OCI-LY7 (cell line): ENCODE measurements around the gene GRID1. TPM values are rescaled to one million over a fixed set of nuclear protein-coding genes. Genes with fewer than 3 reads are reported as not detected.

Source experiments
- BruUV-seq: library from RNA; stranded (reverse); fragments of 400-500 nt; replicated peaks from 2 replicates; lab custom pipeline; 2021; lab: Mats Ljungman, UMichigan
- CTCF ChIA-PET: fragments of 300-600 bp; sonication (Branson Sonifier 250); formaldehyde crosslinking; loops from one replicate; lab custom pipeline; 2022; ENCODE audit warnings: antibody characterized with exemption; ENCODE audit not compliant: unreplicated experiment; lab: Charles Lee
- POLR2A ChIA-PET: fragments of 300-600 bp; sonication (Branson Sonifier 250); formaldehyde crosslinking; loops from one replicate; lab custom pipeline; 2022; ENCODE audit warnings: antibody characterized with exemption; lab: Charles Lee
- DNase-seq: peaks from one replicate; pipeline ENCODE4 v3.0.0-alpha.2; 2015; ENCODE audit warnings: low spot score
- H2AFZ ChIP-seq: fragments of 200-600 bp; sonication (generic), shearing (Covaris generic); 2 replicates; pipeline ENCODE4 v1.6.1; 2014; ENCODE audit warnings: mild to moderate bottlenecking, antibody characterized with exemption, low read length, moderate library complexity
- H3K27ac ChIP-seq: fragments of 200-600 bp; sonication (generic); 2 replicates; pipeline ENCODE4 v1.5.1; 2014; ENCODE audit warnings: mixed run types, low read depth, mild to moderate bottlenecking, moderate library complexity, low read length, inconsistent platforms; ENCODE audit not compliant: poor library complexity, severe bottlenecking
- H3K36me3 ChIP-seq: fragments of 200-600 bp; sonication (generic); 2 replicates; pipeline ENCODE4 v1.6.1; 2014; ENCODE audit warnings: mild to moderate bottlenecking, antibody characterized with exemption, low read length, moderate library complexity, mixed read lengths; ENCODE audit not compliant: insufficient read depth
- H3K4me1 ChIP-seq: fragments of 200-600 bp; sonication (generic); 2 replicates; pipeline ENCODE4 v1.5.1; 2014; ENCODE audit warnings: mild to moderate bottlenecking, low read length; ENCODE audit not compliant: insufficient read depth, poor library complexity, severe bottlenecking
- H3K4me2 ChIP-seq: fragments of 200-600 bp; sonication (generic); 2 replicates; pipeline ENCODE4 v1.6.1; 2014; ENCODE audit warnings: mild to moderate bottlenecking, low read length
- H3K4me3 ChIP-seq: fragments of 200-600 bp; sonication (generic); 2 replicates; pipeline ENCODE4 v1.5.1; 2014; ENCODE audit warnings: mild to moderate bottlenecking, low read depth, low read length; ENCODE audit not compliant: poor library complexity, severe bottlenecking
- H3K79me2 ChIP-seq: fragments of 200-600 bp; sonication (generic); 2 replicates; pipeline ENCODE4 v1.6.1; 2016; ENCODE audit warnings: low read depth, mild to moderate bottlenecking, low read length, moderate library complexity, mixed read lengths; ENCODE audit not compliant: insufficient read depth
- H3K9me2 ChIP-seq: fragments of 200-600 bp; sonication (generic); 2 replicates; pipeline ENCODE4 v1.6.1; 2016; ENCODE audit warnings: mild to moderate bottlenecking, low read length, mixed read lengths; ENCODE audit not compliant: insufficient read depth
- H3K9me3 ChIP-seq: fragments of 200-600 bp; sonication (generic); 2 replicates; pipeline ENCODE4 v1.6.1; 2014; ENCODE audit warnings: mild to moderate bottlenecking, mixed run types, low read length, mixed read lengths
- H4K20me1 ChIP-seq: fragments of 200-600 bp; sonication (generic); 2 replicates; pipeline ENCODE4 v1.6.1; 2014; ENCODE audit warnings: mild to moderate bottlenecking, antibody characterized with exemption, low read length, moderate library complexity, mixed read lengths; ENCODE audit not compliant: insufficient read depth
- EZH2phosphoT487 ChIP-seq: fragments of 200-600 bp; sonication (generic); IDR thresholded peaks from 2 replicates; pipeline ENCODE4 v1.6.1; 2018; ENCODE audit warnings: low read depth, borderline replicate concordance, mild to moderate bottlenecking, mixed run types, antibody characterized with exemption, low read length, moderate library complexity, mixed read lengths
- intact Hi-C: fragments of 100-400 bp; cut with micrococcal nuclease; formaldehyde crosslinking; loops from one replicate; pipeline ENCODE4 v1.10.0; 2022; ENCODE audit not compliant: unreplicated experiment
- total RNA-seq, 2 experiments: library from RNA; depleted of rRNA in 1 of 2; stranded (reverse); fragments of >200 nt in 1 of 2; shearing (Covaris generic) in 1 of 2; gene quantifications; 2 replicates each; pipeline ENCODE4 v1.2.3, GENCODE V29; 2014 to 2022
- TF ChIP-seq, protein P1 (sequence below): fragments of 200-600 bp; sonication (generic); conservative IDR thresholded peaks from 2 replicates; pipeline ENCODE4 v1.5.1; 2014; ENCODE audit warnings: mild to moderate bottlenecking, antibody characterized with exemption, low read length, moderate library complexity, mixed read lengths

Gene GRID1
- total RNA-seq, 2 experiments from 2014 or later = 1.6 to 3.7 TPM

DNA sequence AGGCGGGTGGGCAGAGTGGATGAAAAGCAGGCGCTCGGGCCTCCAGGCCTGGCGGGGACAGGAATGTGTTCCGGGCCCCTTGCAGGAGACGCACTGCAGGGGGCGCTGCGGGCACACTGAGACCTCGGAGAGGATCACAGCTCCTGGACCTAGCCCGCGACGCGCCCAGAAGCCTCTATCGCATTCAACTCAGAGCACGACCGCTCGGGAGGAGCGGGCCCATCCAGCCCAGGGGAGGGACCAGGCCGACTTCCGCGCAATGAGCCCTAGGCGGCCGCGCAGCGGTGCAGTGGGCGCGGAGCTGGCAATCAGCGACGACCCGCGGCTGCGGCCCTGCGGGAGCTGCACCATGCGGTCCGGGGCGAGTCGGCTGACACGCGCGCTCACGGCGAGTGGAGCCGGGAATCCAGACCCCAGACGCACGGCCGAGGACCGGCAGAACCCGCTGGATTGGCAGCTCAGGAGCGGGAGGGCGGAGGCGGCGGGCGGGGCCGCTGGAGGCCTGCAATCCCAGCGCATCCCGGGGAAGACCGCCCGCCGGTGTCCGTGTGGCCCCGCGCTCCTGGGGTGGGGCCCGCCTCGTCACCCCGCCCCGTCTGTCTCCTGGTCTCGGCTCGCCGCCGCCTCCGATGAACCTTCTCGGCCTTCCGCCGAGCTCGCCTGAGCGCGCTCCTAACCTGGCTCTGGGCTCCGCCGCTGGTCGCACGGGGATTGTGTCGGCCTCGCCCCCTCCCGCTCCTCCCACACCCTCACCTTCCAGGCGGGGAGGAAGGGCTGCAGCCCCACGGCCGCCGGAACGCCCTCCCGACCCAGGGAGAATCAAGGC, 33.5 kb upstream of the GRID1 start:
- ChIA-PET CTCF (interaction anchor here (0.9 to 2.6 kb wide), 7 partner anchors 9 to 184 kb away, joined by 3 to 13 read pairs (median 6); no protein-coding TSS in a partner anchor), POLR2A (interaction anchor here (0.6 to 7.2 kb wide), 17 partner anchors 8 to 286 kb away, joined by 3 to 113 read pairs (median 4); no protein-coding TSS in a partner anchor)
- intact Hi-C loops = loop anchor here (1.0 to 10.0 kb wide), 6 partner anchors 8 to 695 kb away; partner anchors contain the start of genes GLUD1, SHLD2 and WAPL
- peak overlapping the region; percentile 81 for H3K27ac ChIP-seq
- peak; percentile 99 for DNase-seq
- no peaks in the 10 kb centered on the region; the same call in 1 of the 2 replicates for H3K79me2 ChIP-seq
- H2AFZ ChIP-seq = peak overlapping the region; percentile 74
- H3K4me2 ChIP-seq = peak overlapping the region; percentile 88
- H3K36me3 ChIP-seq = no peaks in the 10 kb centered on the region
- no peaks in the 10 kb centered on the region for H3K9me2 ChIP-seq
- H3K4me3 ChIP-seq = peak overlapping the region; percentile 82
- TF ChIP-seq EZH2phosphoT487 = no peak
- TF ChIP-seq, protein P1, sequence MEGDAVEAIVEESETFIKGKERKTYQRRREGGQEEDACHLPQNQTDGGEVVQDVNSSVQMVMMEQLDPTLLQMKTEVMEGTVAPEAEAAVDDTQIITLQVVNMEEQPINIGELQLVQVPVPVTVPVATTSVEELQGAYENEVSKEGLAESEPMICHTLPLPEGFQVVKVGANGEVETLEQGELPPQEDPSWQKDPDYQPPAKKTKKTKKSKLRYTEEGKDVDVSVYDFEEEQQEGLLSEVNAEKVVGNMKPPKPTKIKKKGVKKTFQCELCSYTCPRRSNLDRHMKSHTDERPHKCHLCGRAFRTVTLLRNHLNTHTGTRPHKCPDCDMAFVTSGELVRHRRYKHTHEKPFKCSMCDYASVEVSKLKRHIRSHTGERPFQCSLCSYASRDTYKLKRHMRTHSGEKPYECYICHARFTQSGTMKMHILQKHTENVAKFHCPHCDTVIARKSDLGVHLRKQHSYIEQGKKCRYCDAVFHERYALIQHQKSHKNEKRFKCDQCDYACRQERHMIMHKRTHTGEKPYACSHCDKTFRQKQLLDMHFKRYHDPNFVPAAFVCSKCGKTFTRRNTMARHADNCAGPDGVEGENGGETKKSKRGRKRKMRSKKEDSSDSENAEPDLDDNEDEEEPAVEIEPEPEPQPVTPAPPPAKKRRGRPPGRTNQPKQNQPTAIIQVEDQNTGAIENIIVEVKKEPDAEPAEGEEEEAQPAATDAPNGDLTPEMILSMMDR = peak; percentile 90
- peaks cover 69% of the 10 kb centered on the region for H3K4me1 ChIP-seq
- no TSS peak for BruUV-seq
- H4K20me1 ChIP-seq = no peaks in the 10 kb centered on the region
- H3K9me3 ChIP-seq = no peaks in the 10 kb centered on the region

DNA sequence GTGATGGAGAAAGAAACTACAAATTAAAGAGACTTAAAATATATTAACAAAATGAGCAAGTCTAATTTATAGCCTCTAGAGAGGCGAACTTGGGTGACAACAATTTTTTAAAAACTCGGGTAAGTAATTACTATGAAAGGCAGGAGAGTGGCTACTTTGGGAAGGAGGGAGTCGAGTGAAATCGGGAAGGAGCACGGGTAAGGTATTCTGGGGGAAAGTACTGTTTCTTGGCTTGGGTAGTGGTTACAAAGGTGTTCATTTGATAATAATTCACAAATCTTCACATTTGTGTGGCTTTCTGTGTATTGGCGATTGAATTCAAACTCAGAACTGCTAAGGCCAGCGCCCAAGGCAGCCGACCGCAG, 32.9 kb upstream of the GRID1 start:
- H3K4me1 ChIP-seq = peaks cover 75% of the 10 kb centered on the region
- H3K27ac ChIP-seq = peak overlapping the region; percentile 81
- ChIA-PET CTCF (interaction anchor here (1.2 to 2.2 kb wide), 2 partner anchors 8 to 185 kb away, joined by 6 read pairs; no protein-coding TSS in a partner anchor), POLR2A (interaction anchor here (0.6 to 7.2 kb wide), 9 partner anchors 8 to 287 kb away, joined by 3 to 113 read pairs (median 7); no protein-coding TSS in a partner anchor)
- no TSS peak for BruUV-seq
- no peak for DNase-seq
- no peaks in the 10 kb centered on the region; the same call in 1 of the 2 replicates for H3K79me2 ChIP-seq
- intact Hi-C loops = loop anchor here (10.0 kb wide), 1 partner anchor 695 kb away; the partner anchor contains the start of genes GLUD1 and SHLD2
- H3K9me3 ChIP-seq = no peaks in the 10 kb centered on the region
- TF ChIP-seq, protein P1 = no peak
- no peak for TF ChIP-seq EZH2phosphoT487
- peak overlapping the region; percentile 88 for H3K4me2 ChIP-seq
- H4K20me1 ChIP-seq = no peaks in the 10 kb centered on the region
- no peaks in the 10 kb centered on the region for H3K36me3 ChIP-seq
- peak overlapping the region; percentile 82 for H3K4me3 ChIP-seq
- no peaks in the 10 kb centered on the region for H3K9me2 ChIP-seq
- H2AFZ ChIP-seq = peak overlapping the region; percentile 74
